ENCODE results near the gene PTPRM.

The PTPRM gene

GRCh38 chr18:7871560-7872456 lies 304.7 kb downstream of the PTPRM start:
- no peak for DNase-seq

- no peak for DNase-seq
Measured at GRCh38 chr18:7872569-7872968, 305.5 kb downstream of the PTPRM start.

- no peak for DNase-seq
Measured at GRCh38 chr18:7873316-7873715, 306.2 kb downstream of the PTPRM start.

GRCh38 chr18:7876354-7877104 lies 309.4 kb downstream of the PTPRM start:
- DNase-seq: no peak

- no peak for DNase-seq
Measured at GRCh38 chr18:7877609-7878008, 310.5 kb downstream of the PTPRM start.

GRCh38 chr18:7878265-7879211 lies 311.4 kb downstream of the PTPRM start:
- DNase-seq: no peak

- DNase-seq: no peak
Measured at GRCh38 chr18:7879717-7880116, 312.6 kb downstream of the PTPRM start.

GRCh38 chr18:7885865-7886264 lies 318.7 kb downstream of the PTPRM start:
- no peak for DNase-seq

GRCh38 chr18:7886436-7886835 lies 319.3 kb downstream of the PTPRM start:
- DNase-seq: no peak

- no peak for DNase-seq
Measured at GRCh38 chr18:7889515-7889914, 322.4 kb downstream of the PTPRM start.

- no peak for DNase-seq
Measured at GRCh38 chr18:7890075-7890474, 323.0 kb downstream of the PTPRM start.

GRCh38 chr18:7892556-7892955 lies 325.4 kb downstream of the PTPRM start:
- DNase-seq: no peak

GRCh38 chr18:7894592-7894991 lies 327.5 kb downstream of the PTPRM start:
- no peak for DNase-seq

- no peak for DNase-seq
Measured at GRCh38 chr18:7895346-7895745, 328.2 kb downstream of the PTPRM start.

GRCh38 chr18:7896161-7896560 lies 329.0 kb downstream of the PTPRM start:
- no peak for DNase-seq

GRCh38 chr18:7896805-7897518 lies 329.8 kb downstream of the PTPRM start:
- DNase-seq: no peak

- no peak for DNase-seq
Measured at GRCh38 chr18:7898181-7898580, 331.1 kb downstream of the PTPRM start.

GRCh38 chr18:7899078-7899477 lies 332.0 kb downstream of the PTPRM start:
- no peak for DNase-seq

- no peak for DNase-seq
Measured at GRCh38 chr18:7900091-7900490, 333.0 kb downstream of the PTPRM start.

GRCh38 chr18:7901657-7902056 lies 334.5 kb downstream of the PTPRM start:
- no peak for DNase-seq

- DNase-seq: no peak
Measured at GRCh38 chr18:7902399-7902839, 335.3 kb downstream of the PTPRM start.

- DNase-seq: no peak
Measured at GRCh38 chr18:7904529-7904928, 337.4 kb downstream of the PTPRM start.

All from stimulated activated CD4-positive, alpha-beta T cell treated with anti-CD3 and anti-CD28 coated beads, Interleukin-1b, Interleukin-23, amount 100 ng/mL, for 48 hours (primary cell).